HK-2 (cell line): ENCODE data around the gene HYAL2.
A peak's percentile ranks its signal among the peaks of the same experiment; 100 is the strongest.
"Not testable (repeated sequence)": the region's sequence is repeated elsewhere in the genome, so short reads cannot be mapped to it uniquely, and the experiment has no call there.

Source experiments
- DNase-seq: peaks from one replicate; pipeline ENCODE4 v3.0.0-alpha.2; 2018; ENCODE audit not compliant: unreplicated experiment

The HYAL2 gene

DNA sequence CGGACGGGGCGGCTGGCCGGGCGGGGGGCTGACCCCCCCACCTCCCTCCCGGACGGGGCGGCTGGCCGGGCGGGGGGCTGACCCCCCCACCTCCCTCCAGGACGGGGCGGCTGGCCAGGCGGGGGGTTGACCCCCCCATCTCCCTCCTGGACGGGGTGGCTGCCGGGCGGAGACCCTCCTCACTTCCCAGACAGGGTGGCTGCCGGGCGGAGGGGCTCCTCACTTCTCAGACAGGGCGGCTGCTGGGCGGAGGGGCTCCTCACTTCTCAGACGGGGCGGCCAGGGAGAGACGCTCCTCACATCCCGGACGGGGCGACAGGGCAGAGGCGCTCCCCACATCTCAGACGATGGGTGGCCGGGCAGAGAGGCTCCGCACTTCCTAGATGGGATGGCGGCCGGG is 10.5 kb downstream of the HYAL2 start:
- not testable (repeated sequence) for DNase-seq

DNA sequence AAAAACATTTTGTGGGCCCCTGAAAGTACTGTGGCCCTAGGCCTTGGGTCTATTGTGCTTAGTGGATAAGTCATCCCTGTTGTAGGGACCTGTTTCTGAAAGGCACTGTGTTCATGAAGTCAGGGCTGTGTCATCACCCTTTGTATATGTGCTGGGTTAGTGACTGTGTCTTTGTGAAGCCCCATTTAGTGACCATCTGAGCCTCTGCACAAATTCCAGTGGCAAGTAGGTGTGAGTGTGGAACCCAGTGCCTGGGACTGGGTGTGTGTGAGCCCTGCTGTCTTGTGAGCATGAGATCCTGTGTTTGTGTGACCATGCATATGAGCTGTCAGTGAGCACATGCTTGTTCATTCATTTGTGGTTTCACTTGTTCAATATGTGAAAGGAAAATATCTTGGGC is 17.9 kb downstream of the HYAL2 start:
- no peak for DNase-seq

DNA sequence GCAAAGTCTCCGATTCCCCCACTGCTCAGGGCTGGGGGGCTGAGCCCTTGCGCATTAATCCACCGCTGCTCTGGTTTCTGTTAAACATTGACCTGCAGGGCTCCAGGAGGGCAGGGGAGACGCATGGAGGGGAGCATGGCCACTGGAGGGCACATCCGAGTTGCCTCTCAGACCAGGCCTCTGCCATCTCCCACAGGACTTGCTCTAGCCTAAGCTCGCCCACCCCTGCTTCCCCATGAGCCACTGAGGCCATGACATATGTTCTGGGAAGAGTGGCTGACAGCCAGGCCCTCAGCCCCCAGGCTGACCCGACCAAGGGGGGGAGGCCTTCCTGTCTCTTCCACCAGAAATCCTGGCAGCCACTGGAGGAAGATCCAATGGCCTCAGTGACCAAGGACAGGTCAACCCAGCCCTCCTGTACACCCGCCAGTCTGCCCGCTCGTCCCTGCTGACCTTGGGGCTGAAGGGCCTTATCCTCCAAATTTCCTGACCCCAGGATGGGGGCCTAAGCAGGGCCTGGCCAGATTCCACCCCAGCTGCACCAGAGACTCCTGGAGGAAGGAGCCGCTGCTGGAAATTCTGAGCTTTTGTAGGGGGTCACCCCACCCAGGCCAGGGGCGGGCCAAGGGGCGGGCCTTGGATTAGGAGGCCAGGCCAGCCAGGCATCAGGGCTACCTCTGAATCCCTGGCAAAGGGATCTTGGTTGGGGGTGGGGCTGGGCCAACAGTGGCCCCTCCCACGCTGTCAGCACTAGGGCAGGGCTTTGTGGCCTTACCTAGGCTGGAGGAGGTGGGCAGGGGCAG is 19.3 kb downstream of the HYAL2 start, which contains the start of gene HYAL1:
Gene HYAL1, minus strand, starts transcription at position 562 of the 803 bp plus-strand sequence. CDS start 618 bp downstream, outside the sequence.
- no peak for DNase-seq

DNA sequence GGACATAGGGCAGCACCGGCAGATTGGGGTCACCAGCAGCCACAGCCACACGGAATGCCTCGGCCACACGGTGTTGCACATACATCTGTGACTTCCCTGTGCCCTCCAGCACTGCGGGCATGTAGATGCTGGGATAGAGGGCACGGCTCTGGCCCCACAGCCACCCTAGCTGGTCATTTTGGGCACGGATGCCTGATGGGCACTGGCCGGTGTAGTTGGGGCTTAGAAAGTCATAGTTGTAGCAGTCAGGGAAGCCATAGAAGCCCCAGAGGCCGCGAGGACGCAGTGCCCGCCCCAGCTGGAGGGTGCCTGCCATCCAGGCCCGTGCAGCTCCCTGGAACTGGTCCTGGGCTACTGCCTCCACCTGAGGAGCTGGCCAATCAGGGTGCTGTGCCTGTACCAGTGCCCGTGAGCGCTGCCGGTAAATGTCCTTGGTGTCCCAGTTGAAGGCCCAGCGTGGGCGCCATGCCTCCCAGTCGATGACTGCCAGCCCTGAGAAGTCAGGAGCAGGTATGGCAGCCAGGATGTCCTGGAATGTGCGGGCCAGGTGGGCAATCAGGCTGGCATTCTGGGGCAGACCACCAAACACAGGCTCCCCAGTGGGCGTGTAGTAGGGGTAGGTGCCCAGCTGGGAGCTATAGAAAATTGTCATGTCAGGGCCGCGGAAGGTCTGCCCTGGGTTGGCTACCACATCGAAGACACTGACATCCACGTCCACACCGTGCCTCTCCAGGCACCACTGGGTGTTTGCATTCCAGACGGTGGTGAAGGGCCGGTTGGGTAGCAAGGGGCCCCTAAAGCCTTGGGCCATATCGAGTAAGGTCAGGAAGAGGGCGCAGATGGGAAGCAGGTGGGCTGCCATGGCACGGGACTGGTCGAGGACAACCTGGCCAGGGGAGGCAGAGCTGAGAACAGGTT is 20.2 kb downstream of the HYAL2 start:
- no peak for DNase-seq

DNA sequence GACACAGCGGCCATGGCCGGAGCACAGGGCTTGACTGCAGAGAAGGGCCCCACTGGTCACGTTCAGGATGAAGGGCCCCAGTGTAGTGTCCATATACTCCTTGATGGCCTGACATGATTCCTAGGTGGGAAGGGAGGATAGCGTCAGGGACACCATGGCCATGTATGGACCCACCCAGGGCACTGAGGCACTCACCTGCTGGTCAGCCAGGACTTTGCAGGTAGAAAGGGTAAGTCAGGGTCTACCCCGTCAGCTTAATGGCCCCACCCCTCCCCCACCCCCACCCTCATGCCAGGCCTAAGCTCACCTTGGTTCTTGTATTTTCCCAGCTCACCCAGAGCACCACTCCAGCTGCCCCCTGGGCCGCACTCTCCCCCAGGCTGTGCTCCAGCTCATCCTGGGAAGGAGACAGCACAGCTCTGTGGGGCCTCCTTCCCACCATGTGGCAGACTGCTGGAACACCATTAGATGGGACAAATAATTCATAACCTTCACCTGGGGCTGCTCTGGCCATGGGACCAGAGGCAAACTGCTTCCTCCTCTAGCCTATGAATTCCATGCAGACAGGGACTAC is 21.8 kb downstream of the HYAL2 start:
- no peak for DNase-seq

DNA sequence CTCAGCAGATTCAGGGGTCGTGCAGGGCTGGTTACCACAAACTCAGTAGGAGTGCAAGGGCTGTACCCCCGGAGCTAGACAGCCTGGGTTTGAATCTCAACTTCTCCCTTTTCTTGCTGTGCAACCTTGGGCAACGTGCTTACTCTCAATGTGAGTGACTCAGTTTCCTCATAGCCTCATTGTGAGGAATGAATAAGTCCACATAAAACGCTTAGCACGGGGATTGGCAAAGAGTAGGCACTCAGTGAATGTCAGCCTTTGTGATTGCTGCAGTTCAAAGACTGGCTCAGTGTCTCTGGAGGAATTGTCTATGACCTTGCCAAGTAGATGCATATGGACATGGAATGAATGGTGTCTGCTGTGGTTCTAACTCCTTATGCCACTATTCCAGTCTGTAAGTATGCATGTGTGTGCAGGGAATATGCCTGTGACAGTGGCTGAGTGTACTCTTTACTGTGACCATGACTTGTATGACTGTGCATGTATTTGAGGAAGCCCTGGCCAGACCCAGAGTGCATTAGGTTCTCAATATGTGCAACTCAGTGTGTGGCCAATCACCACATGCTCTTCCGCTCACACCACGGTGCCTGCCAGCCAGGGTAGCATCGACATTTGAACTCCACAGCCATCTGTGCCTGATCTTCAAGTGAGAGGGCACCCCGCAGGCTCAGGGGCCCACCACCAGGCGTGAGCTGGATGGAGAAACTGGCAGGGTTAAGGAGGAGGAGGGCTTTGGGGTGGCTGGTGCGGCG is 22.4 kb downstream of the HYAL2 start:
- DNase-seq, result no peak

DNA sequence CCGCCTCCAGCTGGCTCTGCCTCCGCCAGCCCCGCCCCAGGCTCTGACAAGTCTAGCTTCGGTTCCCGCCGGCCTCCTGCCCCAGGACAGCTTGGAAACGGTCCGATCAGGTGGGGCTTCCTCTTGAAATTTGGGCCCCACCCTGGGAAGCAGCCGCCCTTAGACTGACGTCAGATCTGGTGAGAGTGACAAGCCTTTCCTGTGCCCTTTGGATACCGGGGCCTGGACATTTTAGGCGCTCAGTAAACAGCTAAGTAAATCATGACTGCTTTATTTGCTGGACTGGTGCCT is 23.0 kb downstream of the HYAL2 start:
- DNase-seq, result no peak

DNA sequence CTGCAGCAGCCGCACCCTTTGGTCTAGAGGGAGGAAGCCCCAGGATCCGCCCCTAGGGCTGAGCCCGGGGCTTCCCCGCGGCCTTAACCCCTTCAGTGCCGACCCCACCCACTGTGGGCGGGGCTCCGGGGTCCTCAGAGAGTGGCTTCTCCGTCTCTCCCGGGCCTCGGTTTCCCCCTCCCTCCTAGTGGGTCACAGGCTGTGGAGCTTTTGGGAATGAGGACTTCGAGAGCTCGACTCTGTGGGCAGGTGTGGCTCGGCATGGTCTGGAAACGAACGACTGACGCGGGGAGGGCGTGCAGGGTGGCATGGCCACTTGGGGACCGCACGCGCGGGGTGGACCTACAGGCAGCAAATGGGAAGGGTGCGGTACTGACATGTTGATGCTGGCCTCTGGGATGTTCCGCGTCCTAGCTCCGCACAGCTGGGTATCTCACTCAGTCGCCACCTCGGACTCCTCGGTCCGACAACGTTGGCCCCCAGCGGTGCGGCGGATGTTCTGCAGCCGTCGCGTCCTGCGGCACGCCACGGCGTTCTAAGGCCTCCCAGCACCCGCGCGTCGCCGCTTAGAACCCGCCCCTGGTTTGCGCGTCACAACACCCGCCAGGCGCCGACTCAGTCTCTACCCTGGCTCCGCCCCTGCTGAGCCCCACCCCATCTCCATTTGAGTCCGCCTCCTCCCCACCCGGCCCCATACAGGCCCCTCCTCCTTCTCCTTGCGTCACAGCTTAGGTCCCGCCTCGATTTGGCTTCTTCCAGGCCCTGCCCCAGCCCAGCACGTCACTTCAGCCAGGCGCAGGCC is 23.5 kb downstream of the HYAL2 start, which contains the start of the genes HYAL3 and NAA80:
Gene HYAL3, minus strand, starts transcription at position 570 of the 802 bp plus-strand sequence. CDS start 3,803 bp downstream, outside the sequence.
Gene NAA80, minus strand, starts transcription at position 570 of the 802 bp plus-strand sequence. CDS start 1,942 bp downstream, outside the sequence.
- DNase-seq, result peak; percentile 98

DNA sequence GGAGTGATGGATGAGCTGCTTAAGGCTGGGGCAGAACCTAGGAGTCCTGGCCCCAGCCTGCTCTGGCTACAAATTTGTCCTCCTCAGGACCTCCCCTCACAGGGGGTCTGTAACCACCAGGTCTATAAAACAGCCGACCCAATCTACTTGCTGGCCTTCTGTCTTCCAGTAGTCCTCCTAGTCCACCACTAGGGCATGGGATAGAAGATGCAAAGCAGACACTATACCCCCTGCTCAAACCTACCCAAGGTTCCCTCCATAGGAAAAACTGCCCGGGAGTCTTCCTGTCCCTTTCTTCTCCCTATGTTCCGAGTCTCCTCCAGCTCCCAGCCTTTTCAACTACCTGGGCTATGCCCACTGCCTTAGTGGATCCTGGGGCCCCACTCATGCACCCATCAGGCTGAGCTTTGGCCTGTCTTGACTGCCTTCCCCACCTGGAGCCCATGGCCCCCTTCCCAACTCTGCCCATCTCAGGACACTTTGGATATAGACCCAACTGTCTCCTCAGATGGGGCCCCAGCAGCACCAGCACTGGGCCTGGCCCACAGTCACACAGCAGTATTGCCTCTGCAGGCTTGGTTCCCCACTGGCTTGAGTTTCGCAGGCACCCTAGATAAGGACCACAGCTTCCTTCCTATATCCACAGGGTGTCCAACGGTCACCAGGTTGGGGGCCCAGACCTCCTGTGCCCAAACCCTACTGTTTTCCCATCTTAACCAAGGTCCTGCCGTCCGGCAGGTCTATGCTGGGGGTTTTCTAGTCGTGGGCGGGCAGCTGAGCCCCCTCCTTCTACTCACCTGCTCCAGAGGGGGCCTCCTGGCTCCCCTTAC is 24.4 kb downstream of the HYAL2 start:
- no peak for DNase-seq

DNA sequence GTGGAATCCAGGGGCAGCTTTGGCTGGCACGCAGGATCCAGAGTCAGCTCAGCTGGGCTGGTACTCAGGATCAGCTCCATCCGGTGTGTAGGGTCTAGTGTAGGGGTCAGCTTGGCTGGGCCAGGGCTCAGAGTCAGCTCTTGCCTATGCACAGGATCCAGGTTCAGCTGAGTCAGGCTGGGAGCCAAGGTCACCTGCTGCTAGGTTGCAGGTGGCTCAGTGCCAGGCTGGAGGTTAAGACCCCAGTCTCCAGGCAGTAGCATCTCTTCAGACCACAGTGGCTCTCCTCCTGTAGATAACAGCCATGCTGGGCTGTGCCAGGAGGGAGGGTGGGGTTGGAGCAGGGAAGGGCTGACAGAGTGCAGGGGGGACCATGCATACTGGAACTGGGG is 25.2 kb downstream of the HYAL2 start:
- no peak for DNase-seq

DNA sequence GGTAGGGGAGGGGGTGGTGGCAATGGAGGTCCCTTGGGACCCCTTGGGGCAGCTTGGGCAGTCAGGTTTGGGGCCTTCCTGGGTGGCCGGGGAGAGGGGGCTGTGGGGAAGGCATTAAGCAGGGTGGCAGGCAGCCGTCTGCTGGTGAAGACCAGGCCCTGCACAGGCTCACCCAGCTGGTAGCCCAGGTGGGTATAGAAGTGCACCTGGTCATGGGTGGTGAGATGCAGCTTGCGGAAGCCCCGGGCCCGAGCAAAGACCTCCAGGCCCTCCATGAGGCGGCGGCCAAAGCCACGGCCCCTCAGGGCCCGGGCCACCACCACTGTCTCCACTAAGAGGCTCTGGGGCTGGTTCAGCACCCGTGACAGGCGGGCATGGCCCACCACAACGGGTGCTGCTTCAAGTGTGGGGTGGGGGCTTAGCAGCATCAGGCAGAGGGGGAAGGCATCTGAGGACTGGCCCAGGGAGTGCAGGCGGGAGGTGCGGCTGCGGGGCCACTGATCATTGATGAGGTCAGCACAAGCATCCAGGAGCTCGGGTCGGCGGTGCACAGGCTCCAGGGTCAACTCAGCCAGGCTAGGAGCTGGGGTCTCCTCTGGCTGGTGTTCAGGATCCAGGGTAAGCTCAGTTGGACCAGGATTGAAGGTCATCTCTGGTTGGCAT is 25.7 kb downstream of the HYAL2 start:
- DNase-seq, result no peak

DNA sequence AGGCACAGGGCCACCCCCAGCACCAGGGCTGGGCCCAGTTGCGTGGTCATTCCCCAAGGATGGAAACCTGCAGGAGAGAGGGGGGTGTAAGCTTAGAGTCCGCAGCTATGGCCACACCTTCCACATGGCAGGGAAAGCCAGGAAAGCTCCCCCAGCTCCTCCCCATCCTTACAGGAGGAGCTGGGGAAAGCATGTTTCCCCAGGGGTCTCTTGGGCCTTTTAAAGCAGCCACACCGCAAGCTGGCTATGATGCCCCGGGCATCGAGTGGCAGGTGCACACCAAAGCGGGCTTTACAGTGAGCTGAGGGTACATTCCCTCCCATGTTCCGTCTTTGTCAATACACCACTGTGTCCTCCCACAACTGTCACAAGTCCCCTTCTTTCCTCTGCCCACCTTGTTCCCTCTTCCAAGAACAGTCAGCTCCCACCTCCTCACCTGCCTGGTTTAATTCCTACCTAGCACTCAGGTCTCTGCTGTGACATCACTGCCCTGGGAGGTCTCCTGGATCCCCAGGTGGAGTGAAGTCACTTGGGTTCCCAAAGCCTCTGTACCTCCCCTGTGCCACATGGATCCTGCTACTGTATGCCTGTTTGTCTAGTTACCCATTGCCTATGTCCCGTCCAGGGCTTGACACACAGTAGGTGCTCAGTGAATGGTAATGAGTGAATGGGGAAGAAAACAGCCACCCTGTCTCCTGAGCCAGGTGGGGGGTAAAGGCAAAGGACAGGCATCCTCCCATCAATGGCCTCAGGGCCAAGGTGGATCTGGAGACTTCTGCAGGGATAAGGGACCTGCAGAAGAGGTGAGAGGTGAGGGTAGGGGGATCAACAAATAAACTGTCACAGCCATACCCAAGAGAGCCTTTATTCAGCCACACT is 26.8 kb downstream of the HYAL2 start:
- DNase-seq, result no peak

DNA sequence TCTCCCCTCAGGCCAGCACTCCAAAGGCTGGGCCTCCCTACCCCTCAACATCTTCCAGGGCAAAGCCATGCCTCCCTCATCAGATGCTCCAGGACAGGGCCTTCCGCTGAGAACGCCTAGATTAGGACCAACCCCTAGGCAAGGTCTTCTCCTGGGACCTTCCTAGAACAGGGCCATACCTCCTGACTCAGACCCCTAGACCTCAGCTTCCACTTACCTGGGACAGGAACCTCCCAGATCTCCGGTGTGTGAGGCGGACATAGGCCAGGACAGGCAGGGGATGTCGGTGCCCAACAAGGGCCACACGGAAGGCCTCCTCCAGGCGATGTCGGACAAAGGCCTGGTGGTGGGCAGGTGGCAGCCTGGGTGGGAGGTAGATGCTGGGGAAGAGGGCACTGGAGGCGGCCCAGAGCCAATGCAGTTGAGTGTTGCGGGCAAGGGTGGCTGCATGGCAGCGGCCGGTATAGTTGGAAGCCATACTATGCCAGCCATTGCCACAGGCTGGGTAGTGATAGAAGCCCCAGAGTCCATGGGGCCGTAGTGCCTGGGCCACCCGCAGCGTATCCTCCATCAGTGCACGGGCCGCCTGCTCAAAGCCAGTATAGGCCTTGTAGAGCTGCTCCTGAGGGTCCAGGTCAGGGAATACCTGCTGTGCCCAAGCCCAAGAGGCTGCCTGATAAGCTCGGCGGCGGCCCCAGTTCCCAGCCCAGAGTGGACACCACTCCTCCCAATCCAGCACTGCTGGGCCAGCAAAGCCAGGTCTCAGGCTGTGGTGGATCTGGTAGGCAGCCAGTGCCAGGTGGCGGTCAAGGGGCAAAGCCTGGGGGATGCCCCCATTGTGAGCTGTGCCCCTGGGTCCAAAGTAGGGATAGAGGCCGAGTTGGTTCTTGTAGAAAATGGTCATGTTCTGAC is 27.8 kb downstream of the HYAL2 start:
- DNase-seq, result no peak

DNA sequence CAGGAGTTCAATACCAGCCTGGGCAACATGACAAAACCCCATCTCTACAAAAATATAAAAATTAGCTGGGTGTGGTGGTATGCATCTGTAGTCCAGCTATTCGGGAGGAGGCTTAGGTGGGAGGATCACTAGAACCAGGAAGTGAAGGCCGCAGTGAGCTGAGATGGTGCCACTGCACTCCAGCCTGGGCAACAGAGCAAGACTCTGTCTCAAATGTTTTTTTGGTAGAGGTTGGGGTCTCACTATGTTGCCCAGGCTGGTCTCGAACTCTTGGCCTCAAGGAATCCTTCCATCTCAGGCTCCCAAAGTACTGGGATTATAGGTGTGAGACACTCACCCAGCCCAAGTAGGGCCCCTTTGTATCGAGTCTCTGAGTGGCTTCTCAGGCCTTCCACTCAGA is 28.5 kb downstream of the HYAL2 start:
- DNase-seq, result no peak

DNA sequence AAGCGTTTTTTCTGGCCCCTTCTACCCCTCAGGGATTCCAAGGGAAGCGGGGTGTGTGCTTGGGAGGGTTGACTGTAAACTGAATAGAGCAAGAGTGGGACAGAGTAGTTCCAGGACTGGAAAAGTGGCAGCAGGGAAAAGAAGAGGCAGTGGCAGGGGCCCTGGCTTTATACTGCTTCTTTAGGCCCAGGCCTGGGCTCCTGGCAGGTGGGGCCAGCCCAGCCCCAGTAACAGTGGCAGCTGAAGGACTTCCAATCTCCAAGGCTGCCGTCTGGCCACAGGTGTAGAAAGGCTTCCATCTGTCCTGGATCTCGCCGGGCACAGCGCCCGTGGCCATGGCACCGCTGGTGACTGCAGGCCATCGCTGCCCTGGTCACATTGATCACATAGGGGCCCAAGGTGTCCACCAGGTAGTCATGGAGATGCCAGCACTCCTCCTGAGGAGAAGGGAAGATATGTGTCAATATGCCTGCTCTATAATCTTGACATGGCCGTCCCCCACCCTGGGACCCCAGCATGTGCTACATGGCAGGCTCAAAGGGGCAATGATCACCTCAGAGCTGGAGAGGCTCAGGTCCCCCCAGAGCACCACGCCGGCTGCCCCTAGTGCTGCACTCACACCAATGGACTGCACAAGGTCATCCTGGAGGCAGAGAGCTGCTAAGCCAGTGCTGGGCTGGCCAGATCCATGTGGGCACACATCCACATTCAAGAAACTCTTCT is 29.3 kb downstream of the HYAL2 start:
- DNase-seq, result no peak
